Activated CD8-positive, alpha-beta memory T cell treated with anti-CD3 and anti-CD28 coated beads, Interleukin-2, amount 10 ng/mL, durations not matched to agents 7 days and 5 days (primary cell): ENCODE data around the gene ZFYVE9. TPM values are rescaled to one million over a fixed set of nuclear protein-coding genes. Genes with fewer than 3 reads are reported as not detected.
"Not testable (repeated sequence)": the region's sequence is repeated elsewhere in the genome, so short reads cannot be mapped to it uniquely, and the experiment has no call there.

Experiments used
- ATAC-seq: fragments of 150-1000 bp; cut with Tn5 transposase; one replicate; pipeline ENCODE4 v1.10.0; 2021; ENCODE audit warnings: moderate library complexity
- CTCF ChIA-PET: fragments of 350-600 bp; sonication (Branson Sonifier 250); formaldehyde crosslinking; loops from one replicate; lab custom pipeline; 2021; ENCODE audit warnings: antibody characterized with exemption; lab: Charles Lee
- DNase-seq: peaks from one replicate; pipeline ENCODE4 v3.0.0-alpha.2; 2020
- H3K27ac Mint-ChIP-seq: one replicate; pipeline ENCODE4 v1.8.0; 2021; ENCODE audit warnings: mild to moderate bottlenecking, mixed read lengths
- H3K27me3 Mint-ChIP-seq: one replicate; pipeline ENCODE4 v1.8.0; 2021; ENCODE audit warnings: mixed read lengths
- H3K36me3 Mint-ChIP-seq: one replicate; pipeline ENCODE4 v1.8.0; 2021; ENCODE audit warnings: mild to moderate bottlenecking, mixed read lengths
- H3K4me1 Mint-ChIP-seq: one replicate; pipeline ENCODE4 v1.8.0; 2021; ENCODE audit warnings: mixed read lengths
- H3K4me3 Mint-ChIP-seq: one replicate; pipeline ENCODE4 v1.8.0; 2021; ENCODE audit warnings: mild to moderate bottlenecking, moderate library complexity, mixed read lengths
- H3K9me3 Mint-ChIP-seq: one replicate; pipeline ENCODE4 v1.8.0; 2022; ENCODE audit warnings: low read depth, mixed read lengths
- total RNA-seq, 2 experiments: library from RNA; stranded (reverse); gene quantifications; one replicate each; pipeline ENCODE4 v1.2.3, GENCODE V29; 2021

The ZFYVE9 gene
- total RNA-seq = under 1 TPM; 0.29 to 0.35 TPM

- H3K9me3 Mint-ChIP-seq = no peaks in the 10 kb centered on the region
- no peaks in the 10 kb centered on the region for H3K36me3 Mint-ChIP-seq
- peaks cover 26% of the 10 kb centered on the region for H3K4me1 Mint-ChIP-seq
- peak; percentile 64 for DNase-seq
- peaks cover 54% of the 10 kb centered on the region for H3K27me3 Mint-ChIP-seq
- H3K27ac Mint-ChIP-seq = no peak within 1 kb of the TSS
- H3K4me3 Mint-ChIP-seq = peak within 1 kb of the TSS; percentile 63
- ATAC-seq = peak; percentile 84
- CTCF ChIA-PET = interaction anchor here (0.9 kb wide), 1 partner anchor 72 kb away, joined by 3 read pairs; no protein-coding TSS in a partner anchor
These were observed at the start of gene ZFYVE9 for GRCh38 chr1:52141513-52142219. ZFYVE9 (plus strand) TSS chr1:52142089; CDS start chr1:52233207, 91,118 bp downstream.

DNA sequence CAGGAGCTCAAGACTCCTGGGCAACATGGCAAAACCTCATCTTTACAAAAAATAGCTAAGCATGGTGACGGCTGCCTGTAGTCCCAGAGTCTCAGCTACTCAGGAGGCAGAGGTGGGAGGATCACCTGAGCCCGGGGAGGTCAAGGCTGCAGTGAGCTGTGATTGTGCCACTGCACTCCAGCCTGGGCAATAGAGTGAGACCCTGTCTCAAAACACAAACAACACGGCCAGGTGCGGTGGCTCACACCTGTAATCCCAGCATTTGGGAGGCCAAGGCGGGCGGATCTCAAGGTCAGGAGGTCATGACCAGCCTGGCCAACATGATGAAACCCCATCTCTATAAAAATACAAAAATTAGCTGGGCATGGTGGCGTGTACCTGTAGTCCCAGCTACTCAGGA is 47.6 kb upstream of the ZFYVE9 start:
- H3K4me1 Mint-ChIP-seq, CTCF ChIA-PET, H3K4me3 Mint-ChIP-seq, H3K27me3 Mint-ChIP-seq, H3K27ac Mint-ChIP-seq, ATAC-seq, H3K9me3 Mint-ChIP-seq: not testable (repeated sequence)
- peak; percentile 11 for DNase-seq
- H3K36me3 Mint-ChIP-seq = peaks cover 15% of the 10 kb centered on the region

- Mint-ChIP-seq H3K27me3 (peaks cover 11% of the 10 kb centered on the region), H3K27ac (no peak overlapping the region), H3K9me3 (no peaks in the 10 kb centered on the region), H3K4me1 (peaks cover 3% of the 10 kb centered on the region), H3K36me3 (peaks cover 5% of the 10 kb centered on the region), H3K4me3 (peak overlapping the region; percentile 27)
- CTCF ChIA-PET = interaction anchor here (0.7 kb wide), 1 partner anchor 38 kb away, joined by 3 read pairs; no protein-coding TSS in a partner anchor
- no peak for ATAC-seq
- DNase-seq = peak; percentile 21
These were observed 45.7 kb upstream of the ZFYVE9 start for GRCh38 chr1:52096216-52096615.

DNA sequence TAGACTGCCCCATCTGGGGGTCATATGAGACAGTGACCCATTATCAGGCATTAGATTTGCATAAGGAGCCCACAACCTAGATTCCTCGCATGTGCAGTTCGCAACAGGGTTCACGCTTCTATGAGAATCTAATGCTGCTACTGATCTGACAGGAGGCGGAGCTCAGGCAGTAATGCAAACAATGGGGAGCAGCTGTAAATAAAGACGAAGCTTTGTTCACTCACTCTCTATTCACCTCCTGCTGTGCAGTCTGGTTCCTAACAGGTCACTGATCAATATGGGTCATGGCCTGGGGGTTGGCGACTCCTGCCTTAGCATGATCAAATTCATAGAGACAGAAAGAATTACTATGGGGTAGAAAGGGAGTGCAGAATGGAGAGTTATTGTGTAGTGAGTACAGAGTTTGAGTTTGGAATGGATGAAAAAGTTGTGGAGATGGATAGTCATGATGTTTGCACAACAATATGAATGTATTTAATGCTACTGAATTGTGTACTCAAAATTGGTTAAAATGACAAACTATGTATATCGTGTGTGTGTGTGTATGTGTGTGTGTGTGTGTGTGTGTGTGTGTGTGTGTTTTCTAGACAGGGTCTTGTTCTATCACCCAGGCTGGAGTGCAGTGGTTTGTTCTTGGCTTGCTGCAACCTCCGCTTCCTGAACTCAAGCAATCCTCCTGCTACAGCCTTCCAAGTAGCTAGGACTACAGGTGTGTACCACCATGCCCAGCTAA is 43.6 kb upstream of the ZFYVE9 start:
- ATAC-seq = no peak
- CTCF ChIA-PET = no interaction called here

DNA sequence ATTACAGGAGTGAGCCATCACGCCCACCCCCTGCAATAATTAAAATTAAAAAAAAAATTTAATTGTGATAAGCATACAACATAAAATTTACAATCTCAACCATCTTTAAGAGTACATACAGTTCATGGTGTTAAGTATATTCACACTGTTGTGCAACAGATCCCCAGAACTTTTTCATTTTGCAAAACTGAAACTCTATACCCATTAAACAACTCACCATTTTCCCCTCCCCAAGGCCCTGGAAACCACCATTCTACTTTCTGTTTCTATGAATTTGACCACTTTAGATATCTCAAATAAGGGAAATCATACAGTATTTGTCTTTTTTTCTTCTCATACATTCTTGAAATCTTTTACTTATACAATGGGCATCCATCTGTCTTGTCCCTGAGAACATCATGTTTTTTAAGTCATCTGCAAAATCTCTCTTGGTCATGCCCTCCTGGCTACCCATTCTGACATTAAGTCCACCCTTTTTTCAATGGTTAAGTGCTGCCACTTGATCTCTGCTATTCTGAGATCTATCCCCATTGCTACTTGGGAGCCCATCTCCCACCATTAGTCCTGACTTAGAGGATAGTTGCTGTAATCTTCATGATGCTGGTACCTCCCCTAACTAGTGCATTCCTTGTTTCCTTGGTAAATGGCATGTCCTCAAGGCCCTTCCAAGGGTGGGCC is 39.4 kb upstream of the ZFYVE9 start:
- ATAC-seq = peak; percentile 27
- peaks cover 12% of the 10 kb centered on the region for H3K4me1 Mint-ChIP-seq
- CTCF ChIA-PET = no interaction called here
- no peak overlapping the region for H3K4me3 Mint-ChIP-seq
- peak; percentile 22 for DNase-seq
- H3K36me3 Mint-ChIP-seq = no peaks in the 10 kb centered on the region
- no peak overlapping the region for H3K27ac Mint-ChIP-seq
- H3K27me3 Mint-ChIP-seq = peaks cover 9% of the 10 kb centered on the region
- H3K9me3 Mint-ChIP-seq = no peaks in the 10 kb centered on the region

More for the DNA sequence above, 43.6 kb upstream of the ZFYVE9 start:
- Mint-ChIP-seq H3K9me3 (no peaks in the 10 kb centered on the region), H3K36me3 (no peaks in the 10 kb centered on the region), H3K27ac (no peak overlapping the region), H3K4me3 (no peak overlapping the region), H3K27me3 (peaks cover 12% of the 10 kb centered on the region), H3K4me1 (peaks cover 14% of the 10 kb centered on the region)
- peak; percentile 11 for DNase-seq

DNA sequence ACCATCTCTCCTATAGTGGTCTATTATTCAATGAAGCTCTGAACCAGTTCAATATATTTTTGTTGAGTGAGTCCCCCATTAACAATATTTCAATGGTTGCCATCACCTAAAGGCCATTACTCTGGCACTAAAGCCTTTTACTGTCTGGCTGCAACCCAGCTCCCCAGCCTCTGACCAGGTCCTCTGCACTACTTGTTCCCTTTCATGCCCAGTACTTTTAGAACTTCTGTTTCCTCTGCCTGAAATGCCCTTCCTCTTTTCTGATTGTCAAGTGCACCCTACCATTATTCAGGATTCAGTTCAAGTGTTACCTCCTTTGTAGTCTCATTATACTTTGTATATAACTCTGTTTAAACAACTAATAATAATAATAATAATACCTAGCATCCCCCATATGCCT is 30.4 kb upstream of the ZFYVE9 start:
- H3K27ac Mint-ChIP-seq = no peak overlapping the region
- no peaks in the 10 kb centered on the region for H3K4me1 Mint-ChIP-seq
- DNase-seq (no peak), ATAC-seq (no peak)
- CTCF ChIA-PET = no interaction called here
- no peak overlapping the region for H3K4me3 Mint-ChIP-seq
- H3K27me3 Mint-ChIP-seq = peaks cover 5% of the 10 kb centered on the region
- H3K9me3 Mint-ChIP-seq = no peaks in the 10 kb centered on the region
- H3K36me3 Mint-ChIP-seq = no peaks in the 10 kb centered on the region

DNA sequence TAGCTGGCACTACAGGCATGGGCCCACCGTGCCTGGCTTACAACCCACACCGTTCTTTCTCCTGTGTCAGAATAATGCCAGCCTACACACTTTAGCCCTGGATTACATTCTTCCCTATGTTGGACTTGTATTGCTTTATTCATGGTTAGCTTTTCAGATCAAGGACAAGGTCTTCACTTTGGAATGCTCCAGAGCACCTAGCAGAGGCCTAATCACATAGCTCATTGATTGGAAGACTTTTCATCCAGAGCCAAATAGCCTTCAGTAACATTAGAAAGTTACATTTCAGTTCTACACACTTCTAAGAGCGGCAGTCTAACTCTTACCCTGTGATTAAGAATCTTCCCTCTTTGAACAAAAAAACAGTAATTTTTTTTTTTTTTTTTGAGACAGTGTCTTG is 29.4 kb upstream of the ZFYVE9 start:
- CTCF ChIA-PET = no interaction called here
- peaks cover 5% of the 10 kb centered on the region for H3K27me3 Mint-ChIP-seq
- H3K27ac Mint-ChIP-seq = no peak overlapping the region
- H3K9me3 Mint-ChIP-seq = no peaks in the 10 kb centered on the region
- no peaks in the 10 kb centered on the region for H3K4me1 Mint-ChIP-seq
- ATAC-seq (no peak), DNase-seq (no peak)
- no peak overlapping the region for H3K4me3 Mint-ChIP-seq
- H3K36me3 Mint-ChIP-seq = no peaks in the 10 kb centered on the region

DNA sequence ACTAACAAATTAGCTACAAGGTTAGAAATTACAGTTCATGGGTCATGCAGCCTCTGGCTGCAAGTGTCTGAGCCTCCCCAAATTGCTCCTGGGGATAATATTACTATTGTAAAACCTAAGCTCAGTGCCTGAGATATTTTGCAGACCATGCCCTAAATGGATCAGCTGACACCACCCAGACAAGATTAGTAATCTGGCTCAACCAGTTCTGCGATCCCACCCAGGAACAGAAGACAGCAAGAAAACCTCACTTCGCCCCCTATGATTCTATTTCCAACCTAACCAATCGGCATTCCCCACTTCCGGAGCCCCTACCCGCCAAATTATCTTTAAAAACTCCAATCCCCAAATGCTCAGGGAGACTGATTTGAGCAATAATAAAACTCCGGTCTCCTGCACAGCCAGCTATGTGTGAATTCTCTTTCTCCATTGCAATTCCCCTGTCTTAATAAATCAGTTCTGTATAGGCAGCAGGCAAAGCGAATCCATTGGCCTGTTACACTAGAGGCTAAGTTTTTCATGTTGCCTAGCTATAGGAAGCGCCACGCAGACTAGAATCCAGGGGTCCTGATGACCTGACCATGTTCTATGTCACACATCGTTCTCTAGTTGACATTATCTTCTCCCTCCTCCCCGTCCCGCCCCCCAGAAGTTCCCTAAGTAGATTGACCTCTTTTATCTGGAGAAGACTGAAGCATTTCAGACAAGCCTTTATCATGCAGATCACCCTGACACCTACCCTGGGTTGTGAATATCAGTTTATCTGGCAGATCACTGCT is 22.4 kb upstream of the ZFYVE9 start:
- CTCF ChIA-PET = no interaction called here
- Mint-ChIP-seq H3K27me3 (peaks cover 15% of the 10 kb centered on the region), H3K36me3 (no peaks in the 10 kb centered on the region), H3K27ac (no peak overlapping the region), H3K9me3 (no peaks in the 10 kb centered on the region), H3K4me3 (no peak overlapping the region), H3K4me1 (no peaks in the 10 kb centered on the region)
- ATAC-seq = no peak
- no peak for DNase-seq

DNA sequence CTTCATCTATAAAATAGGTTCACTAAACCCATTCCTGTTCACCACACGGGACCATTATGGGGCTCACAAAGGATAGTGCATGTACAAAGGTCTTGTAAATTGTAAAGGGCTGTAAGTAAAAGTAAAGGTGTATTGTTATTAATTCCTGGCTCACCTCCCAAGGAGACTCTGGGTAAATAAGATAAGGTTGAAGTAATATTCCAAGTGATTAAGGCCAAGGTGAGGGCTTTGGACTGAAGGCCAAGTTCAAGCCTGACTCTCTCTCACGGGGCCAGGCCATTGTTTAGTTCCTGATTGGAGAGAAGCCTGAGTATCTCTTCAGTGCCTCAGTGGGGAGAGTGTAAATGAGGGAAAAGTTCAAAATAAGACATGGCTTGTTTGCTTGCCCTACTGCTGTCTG is 19.5 kb upstream of the ZFYVE9 start:
- peaks cover 27% of the 10 kb centered on the region for H3K27me3 Mint-ChIP-seq
- DNase-seq (no peak), ATAC-seq (no peak)
- H3K36me3 Mint-ChIP-seq = no peaks in the 10 kb centered on the region
- CTCF ChIA-PET = no interaction called here
- H3K4me1 Mint-ChIP-seq = no peaks in the 10 kb centered on the region
- no peak overlapping the region for H3K27ac Mint-ChIP-seq
- H3K9me3 Mint-ChIP-seq = no peaks in the 10 kb centered on the region
- H3K4me3 Mint-ChIP-seq = no peak overlapping the region

- H3K27me3 Mint-ChIP-seq = peaks cover 33% of the 10 kb centered on the region
- CTCF ChIA-PET = no interaction called here
- no peak for DNase-seq
- H3K27ac Mint-ChIP-seq = no peak overlapping the region
- no peaks in the 10 kb centered on the region for H3K9me3 Mint-ChIP-seq
- no peak overlapping the region for H3K4me3 Mint-ChIP-seq
- no peaks in the 10 kb centered on the region for H3K4me1 Mint-ChIP-seq
- no peak for ATAC-seq
- no peaks in the 10 kb centered on the region for H3K36me3 Mint-ChIP-seq
These were observed 18.3 kb upstream of the ZFYVE9 start for GRCh38 chr1:52123622-52124021.

- no peaks in the 10 kb centered on the region for H3K36me3 Mint-ChIP-seq
- H3K27me3 Mint-ChIP-seq = peaks cover 42% of the 10 kb centered on the region
- CTCF ChIA-PET = interaction anchor here (0.6 kb wide), 1 partner anchor 805 kb away, joined by 3 read pairs; no protein-coding TSS in a partner anchor
- H3K27ac Mint-ChIP-seq = no peak overlapping the region
- H3K4me3 Mint-ChIP-seq = no peak overlapping the region
- no peaks in the 10 kb centered on the region for H3K4me1 Mint-ChIP-seq
- H3K9me3 Mint-ChIP-seq = no peaks in the 10 kb centered on the region
- no peak for DNase-seq
- ATAC-seq = no peak
These were observed 16.0 kb upstream of the ZFYVE9 start for GRCh38 chr1:52125736-52126359.

DNA sequence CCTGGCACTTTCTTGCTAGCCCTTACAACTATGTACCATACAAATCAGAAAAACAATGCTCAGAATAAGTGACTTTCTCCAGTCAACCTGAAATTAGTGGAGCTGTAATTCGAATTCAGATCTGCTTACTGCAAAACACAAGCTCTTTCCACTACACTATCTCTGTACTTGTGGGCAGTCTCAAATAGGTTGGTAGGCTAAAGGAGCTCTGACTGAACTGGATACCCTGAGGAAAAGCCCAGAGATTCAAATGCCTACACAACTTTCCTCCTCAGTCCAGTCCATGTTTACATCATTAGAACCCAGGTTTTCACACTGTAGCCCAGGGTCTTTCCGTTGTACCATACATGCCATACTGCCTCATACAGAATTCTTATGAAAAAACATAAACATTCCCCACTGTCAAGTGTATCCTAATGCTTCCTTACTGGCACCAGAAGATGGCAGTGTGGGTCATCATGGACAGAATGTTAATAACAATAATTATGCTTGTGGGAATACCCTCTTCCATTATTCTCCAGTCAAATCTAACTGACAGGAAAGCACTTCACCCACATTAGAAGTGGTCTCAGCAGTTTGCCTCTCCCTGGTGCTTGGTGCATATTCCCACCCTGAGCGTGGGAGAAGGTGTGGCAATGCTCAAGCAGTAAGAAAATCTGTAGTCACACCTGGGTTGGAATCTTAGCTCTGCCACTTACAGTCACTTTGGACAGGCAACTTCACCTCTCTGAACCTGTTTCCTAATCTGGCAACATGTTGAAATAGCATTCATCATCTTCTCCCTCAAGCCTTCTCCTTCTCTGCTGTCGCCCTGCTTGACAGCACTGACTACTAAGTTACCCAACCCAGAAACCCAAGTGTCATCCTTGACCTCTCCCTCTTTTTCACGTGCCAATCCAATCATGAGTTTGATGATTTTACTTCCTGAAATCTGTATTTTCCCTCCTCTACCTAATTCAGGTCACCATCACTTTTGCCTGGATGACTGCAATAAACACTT is 14.4 kb upstream of the ZFYVE9 start:
- Mint-ChIP-seq H3K9me3 (no peaks in the 10 kb centered on the region), H3K4me1 (no peaks in the 10 kb centered on the region), H3K27me3 (peaks cover 49% of the 10 kb centered on the region), H3K27ac (no peak overlapping the region), H3K36me3 (no peaks in the 10 kb centered on the region), H3K4me3 (no peak overlapping the region)
- DNase-seq (no peak), ATAC-seq (no peak)
- CTCF ChIA-PET = interaction anchor here (0.9 kb wide), 1 partner anchor 12 kb away, joined by 3 read pairs; no protein-coding TSS in a partner anchor
